BE2C (cell line): ENCODE data around the gene SERPINE2. TPM values are rescaled to one million over a fixed set of nuclear protein-coding genes. Genes with fewer than 3 reads are reported as not detected.

Experiments
- DNase-seq: peaks from one replicate; pipeline ENCODE4 v3.0.0-alpha.2; 2020
- H3K27me3 ChIP-seq: fragments of 250-450 bp; sonication (Bioruptor Pico); 2 replicates; pipeline ENCODE4 v1.5.1; 2020; ENCODE audit warnings: mild to moderate bottlenecking
- H3K36me3 ChIP-seq: fragments of 250-450 bp; sonication (Bioruptor Pico); 2 replicates; pipeline ENCODE4 v1.5.1; 2020; ENCODE audit warnings: mild to moderate bottlenecking
- H3K4me1 ChIP-seq: fragments of 250-450 bp; sonication (Bioruptor Pico); 2 replicates; pipeline ENCODE4 v1.5.1; 2020
- H3K4me3 ChIP-seq: 2 replicates; pipeline ENCODE4 v1.5.1; 2011; ENCODE audit warnings: low read depth, low read length
- H3K9me3 ChIP-seq: fragments of 250-450 bp; sonication (Bioruptor Pico); 2 replicates; pipeline ENCODE4 v1.5.1; 2020
- CTCF ChIP-seq: IDR thresholded peaks from 2 replicates; pipeline ENCODE4 v1.5.1; 2012; ENCODE audit warnings: mild to moderate bottlenecking, low read depth, low read length
- polyA plus RNA-seq: library from polyadenylated mRNA; unstranded; fragments of >200 nt; gene quantifications from one replicate; pipeline ENCODE4 v1.2.1, GENCODE V29; 2012; ENCODE audit warnings: low read depth, missing spikeins; ENCODE audit not compliant: insufficient read length, insufficient read depth

SERPINE2 gene
- 2.1 TPM for polyA plus RNA-seq

DNA sequence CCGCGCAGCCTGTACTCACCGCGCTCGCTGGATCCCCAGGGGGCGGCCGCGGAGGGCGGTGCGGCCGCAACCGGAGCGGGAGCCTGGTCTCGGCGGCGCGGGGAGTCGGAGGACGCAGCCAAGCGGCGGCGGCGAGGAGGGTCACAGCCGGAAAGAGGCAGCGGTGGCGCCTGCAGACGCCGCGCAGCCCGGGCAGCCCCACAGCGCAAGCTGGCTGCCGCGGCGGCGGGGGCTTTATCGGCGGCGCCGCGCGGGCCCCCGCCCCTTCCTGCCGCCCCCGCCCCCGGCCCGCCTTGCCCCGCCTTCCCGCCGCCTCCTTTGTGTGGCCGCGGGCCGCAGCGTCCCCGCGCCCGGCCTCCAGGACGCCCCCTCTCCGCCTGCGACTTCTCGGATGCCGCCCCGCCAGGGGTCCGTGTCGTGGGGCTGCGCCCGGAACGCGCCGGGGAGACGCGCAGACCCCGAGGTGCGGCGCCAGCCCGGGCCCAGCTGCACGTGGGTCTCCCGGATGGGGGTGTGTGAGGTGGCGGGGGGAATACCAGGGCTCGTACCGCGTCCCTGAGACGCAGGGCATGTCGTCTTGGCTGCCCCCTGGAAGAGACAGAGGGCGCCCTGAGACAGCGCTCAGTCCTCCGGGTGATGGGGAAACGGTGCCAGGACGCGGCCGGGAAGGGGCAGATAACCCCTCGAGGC is at the start of gene SERPINE2:
Gene SERPINE2 (minus strand): TSS at position 207 of the 690 bp plus-strand sequence. CDS start 37,386 bp downstream, outside the sequence.
- Histone ChIP-seq H3K9me3 (no peaks in the 10 kb centered on the region), H3K36me3 (no peaks in the 10 kb centered on the region), H3K27me3 (peaks cover 65% of the 10 kb centered on the region), H3K4me1 (no peaks in the 10 kb centered on the region; the same call in 1 of the 2 replicates), H3K4me3 (peak within 1 kb of the TSS; percentile 53)
- no peak for TF ChIP-seq CTCF
- DNase-seq, result peak; percentile 42

DNA sequence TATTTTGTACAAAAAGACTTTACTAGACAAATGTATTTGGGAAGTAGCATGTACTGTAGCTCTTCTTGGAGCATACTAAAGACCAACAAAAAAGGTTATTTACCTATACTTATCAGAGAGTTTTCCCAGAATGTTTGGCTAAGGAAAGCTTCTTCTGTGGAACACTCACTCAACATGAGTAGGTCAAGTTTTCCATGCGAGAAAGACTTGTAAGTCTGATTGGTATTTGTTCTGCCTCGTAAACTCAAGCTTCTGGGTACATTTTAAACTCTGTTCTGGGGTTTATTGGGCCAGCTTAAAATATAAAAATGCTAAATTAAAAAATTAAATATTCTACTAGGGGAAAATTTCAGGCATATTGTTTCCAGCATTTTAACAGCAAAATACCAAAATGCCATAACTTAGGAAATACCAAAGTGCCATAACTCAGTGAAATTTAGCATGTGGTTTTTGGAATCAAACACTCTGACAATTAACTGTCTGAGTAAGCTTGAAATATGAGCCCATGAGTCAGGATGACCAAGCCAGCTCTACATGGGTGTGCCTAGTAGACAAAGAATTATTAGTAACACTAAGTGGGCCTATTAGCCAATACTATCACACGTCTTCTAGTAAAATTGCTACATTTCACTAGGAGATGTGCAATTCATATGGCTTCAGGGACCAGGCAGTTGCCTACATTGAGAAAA is 47.3 kb upstream of the SERPINE2 start:
- no peaks in the 10 kb centered on the region for H3K36me3 ChIP-seq
- no peaks in the 10 kb centered on the region for H3K4me1 ChIP-seq
- H3K4me3 ChIP-seq, result no peak overlapping the region
- TF ChIP-seq CTCF, result no peak
- no peaks in the 10 kb centered on the region for H3K9me3 ChIP-seq
- peaks cover 3% of the 10 kb centered on the region; the same call in 1 of the 2 replicates for H3K27me3 ChIP-seq
- DNase-seq, result no peak

- no peak overlapping the region for H3K4me3 ChIP-seq
Measured at GRCh38 chr2:224085811-224086210, 46.7 kb upstream of the SERPINE2 start.

DNA sequence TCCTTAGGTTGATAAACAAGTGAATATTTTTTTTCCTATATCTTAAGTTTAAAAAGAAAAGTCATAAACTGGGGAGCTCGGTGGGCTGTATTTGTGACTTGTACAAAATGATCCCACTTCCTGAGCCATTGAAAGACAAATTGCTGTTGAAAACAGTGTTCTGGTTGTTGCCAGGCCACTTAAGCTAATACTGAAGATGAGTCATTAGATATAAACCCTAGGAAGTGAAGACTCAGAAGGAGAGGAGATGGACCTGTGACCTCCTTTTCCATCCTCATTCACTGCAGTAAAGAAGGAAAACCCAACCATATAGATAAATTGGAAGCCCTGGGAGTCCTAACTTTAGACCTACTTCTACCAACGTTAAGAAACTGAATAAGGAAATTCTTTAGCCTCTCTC is 46.2 kb upstream of the SERPINE2 start:
- Histone ChIP-seq H3K4me1 (no peaks in the 10 kb centered on the region), H3K27me3 (peaks cover 6% of the 10 kb centered on the region; the same call in 1 of the 2 replicates), H3K4me3 (no peak overlapping the region), H3K36me3 (no peaks in the 10 kb centered on the region), H3K9me3 (no peaks in the 10 kb centered on the region)
- no peak for TF ChIP-seq CTCF
- no peak for DNase-seq

More at GRCh38 chr2:224085811-224086210, 46.7 kb upstream of the SERPINE2 start:
- Histone ChIP-seq H3K27me3 (peaks cover 6% of the 10 kb centered on the region; the same call in 1 of the 2 replicates), H3K36me3 (no peaks in the 10 kb centered on the region), H3K4me1 (no peaks in the 10 kb centered on the region), H3K9me3 (no peaks in the 10 kb centered on the region)
- no peak for TF ChIP-seq CTCF
- DNase-seq, result no peak

DNA sequence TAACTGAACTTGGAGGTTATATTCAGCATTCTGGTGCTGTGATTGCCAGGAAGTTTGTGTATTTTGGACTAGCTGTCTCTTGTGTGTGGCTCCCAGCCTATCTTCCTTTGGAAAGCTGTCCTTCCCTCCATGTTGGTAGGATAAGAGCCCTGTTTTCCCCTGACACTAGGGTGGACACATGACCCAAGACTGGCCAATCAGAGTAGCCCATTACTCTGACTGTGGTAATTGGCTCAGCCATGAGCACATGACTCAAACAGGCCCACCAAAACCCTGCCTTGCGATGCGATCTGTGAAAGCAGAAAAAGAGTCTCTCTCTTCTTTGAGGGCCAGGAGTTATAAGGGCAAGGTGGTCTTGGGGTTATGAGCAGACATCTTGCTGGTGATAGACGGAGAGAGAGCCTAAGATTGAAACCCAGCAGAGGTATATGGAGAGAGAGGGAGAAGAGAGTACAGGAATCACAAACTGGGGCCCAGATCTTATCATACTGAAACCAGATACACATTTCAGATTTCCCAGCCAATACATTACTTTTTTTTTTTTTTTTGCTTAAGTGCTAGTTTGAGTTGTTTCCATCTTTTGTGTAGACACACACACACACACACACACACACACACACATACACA is 45.3 kb upstream of the SERPINE2 start:
- H3K4me3 ChIP-seq, result no peak overlapping the region
- H3K4me1 ChIP-seq, result no peaks in the 10 kb centered on the region
- peaks cover 9% of the 10 kb centered on the region; the same call in 1 of the 2 replicates for H3K27me3 ChIP-seq
- H3K36me3 ChIP-seq, result no peaks in the 10 kb centered on the region
- H3K9me3 ChIP-seq, result no peaks in the 10 kb centered on the region
- peak; percentile 30 for DNase-seq
- TF ChIP-seq CTCF, result no peak

- no peak for DNase-seq
Measured at GRCh38 chr2:224083638-224084037, 44.6 kb upstream of the SERPINE2 start.

More at GRCh38 chr2:224083638-224084037, 44.6 kb upstream of the SERPINE2 start:
- Histone ChIP-seq H3K4me3 (no peak overlapping the region), H3K36me3 (no peaks in the 10 kb centered on the region), H3K27me3 (peaks cover 9% of the 10 kb centered on the region; the same call in 1 of the 2 replicates), H3K9me3 (no peaks in the 10 kb centered on the region), H3K4me1 (no peaks in the 10 kb centered on the region)
- no peak for TF ChIP-seq CTCF
